Endothelial cell (in vitro differentiated cells): ENCODE data around the gene CCDC122. TPM values are rescaled to one million over a fixed set of nuclear protein-coding genes. Genes with fewer than 3 reads are reported as not detected.

Source experiments
- DNase-seq: peaks from one replicate; pipeline ENCODE4 v3.0.0; 2021; ENCODE audit warnings: low spot score
- H3K27ac Mint-ChIP-seq: one replicate; pipeline ENCODE4 v1.8.0; 2021; ENCODE audit warnings: mixed read lengths, inconsistent platforms; ENCODE audit not compliant: unreplicated experiment
- H3K27me3 Mint-ChIP-seq: one replicate; pipeline ENCODE4 v1.8.0; 2021; ENCODE audit warnings: mild to moderate bottlenecking, moderate library complexity, mixed read lengths, inconsistent platforms; ENCODE audit not compliant: unreplicated experiment
- H3K36me3 Mint-ChIP-seq: one replicate; pipeline ENCODE4 v1.8.0; 2021; ENCODE audit warnings: mild to moderate bottlenecking, low read depth, mixed read lengths, inconsistent platforms; ENCODE audit not compliant: unreplicated experiment
- H3K4me1 Mint-ChIP-seq: one replicate; pipeline ENCODE4 v1.8.0; 2021; ENCODE audit warnings: mild to moderate bottlenecking, mixed read lengths, inconsistent platforms; ENCODE audit not compliant: unreplicated experiment
- H3K4me3 Mint-ChIP-seq: one replicate; pipeline ENCODE4 v1.8.0; 2021; ENCODE audit warnings: mild to moderate bottlenecking, mixed read lengths, inconsistent platforms; ENCODE audit not compliant: unreplicated experiment
- H3K9me3 Mint-ChIP-seq: one replicate; pipeline ENCODE4 v1.8.0; 2021; ENCODE audit warnings: mixed read lengths, inconsistent platforms; ENCODE audit not compliant: unreplicated experiment
- long read RNA-seq: library from polyadenylated mRNA; unstranded; transcript quantifications from one replicate; pipeline ENCODE4 v2.0.0, GENCODE V29; 2020; ENCODE audit not compliant: unreplicated experiment
- total RNA-seq: library from RNA; stranded (reverse); fragmentation: NEBNext Ultra II Directional; extraction: Animal tissue kit (Norgen Biotek cat#: 25700); gene quantifications from one replicate; pipeline ENCODE4 v1.2.1, GENCODE V29; 2021; ENCODE audit not compliant: unreplicated experiment
- TF ChIP-seq, protein P1 (sequence below): fragments of 200-600 bp; sonication (generic); IDR thresholded peaks from one replicate; pipeline ENCODE4 v1.5.0; 2021; ENCODE audit warnings: antibody characterized with exemption; ENCODE audit not compliant: unreplicated experiment

CCDC122 gene
- 7.1 TPM for total RNA-seq
- long read RNA-seq, partial matches to known transcripts, result 0 of 2 reads
- long read RNA-seq, other reads (novel, unspliced or antisense), result 2 of 2 reads

DNA sequence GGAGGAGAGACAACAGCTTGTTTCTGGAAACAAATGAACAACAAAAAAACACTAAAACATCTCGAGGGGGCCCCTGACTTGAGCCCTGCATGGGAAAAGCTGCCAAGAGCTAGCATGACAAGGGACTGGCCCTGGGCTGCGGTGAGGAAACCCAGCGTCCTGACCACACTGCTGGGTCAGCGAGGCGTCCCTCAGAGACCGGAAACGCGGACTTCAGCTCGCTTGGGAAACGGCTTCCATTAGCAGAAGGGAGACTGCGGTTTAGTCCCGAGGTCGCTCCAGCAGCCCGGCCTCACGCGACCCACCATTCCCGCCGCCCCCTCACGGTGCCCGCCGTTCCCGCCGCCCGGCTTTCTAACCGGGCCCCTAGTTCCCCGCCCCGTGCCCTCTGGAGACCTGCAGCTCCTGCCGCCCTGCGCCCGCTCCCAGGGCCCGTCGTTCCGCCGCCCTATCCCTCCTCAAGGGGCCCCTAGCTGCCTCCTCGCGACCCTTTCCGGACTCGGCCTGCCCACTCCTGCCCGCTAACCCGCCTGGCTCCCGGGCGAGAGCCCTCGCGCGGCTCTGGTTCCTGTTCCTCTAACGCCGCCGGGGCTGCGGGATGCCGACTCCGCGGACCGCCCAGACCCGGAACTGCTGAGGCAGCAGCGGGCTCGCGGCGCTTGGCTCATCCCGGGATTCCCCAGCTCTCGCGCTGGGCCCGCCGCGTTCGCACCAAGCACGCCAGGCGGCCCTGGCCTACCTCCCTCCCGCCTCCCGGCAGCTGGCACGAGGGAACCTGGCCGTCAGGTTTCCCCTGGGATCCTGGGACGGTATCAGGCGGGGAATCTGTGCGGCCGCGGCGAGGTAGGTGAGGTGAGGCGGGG, at the start of gene CCDC122:
CCDC122 (minus strand) TSS at position 849 of the 863 bp plus-strand sequence. CDS start 10,364 bp downstream, outside the sequence.
- H3K4me1 Mint-ChIP-seq, result peaks cover 21% of the 10 kb centered on the region

GRCh38 chr13:43924549-43925245, 45.2 kb upstream of the CCDC122 start:
- Mint-ChIP-seq H3K9me3 (no peaks in the 10 kb centered on the region), H3K4me1 (no peaks in the 10 kb centered on the region), H3K36me3 (no peaks in the 10 kb centered on the region), H3K27ac (no peak overlapping the region), H3K4me3 (no peak overlapping the region), H3K27me3 (no peaks in the 10 kb centered on the region)
- TF ChIP-seq, protein P1, sequence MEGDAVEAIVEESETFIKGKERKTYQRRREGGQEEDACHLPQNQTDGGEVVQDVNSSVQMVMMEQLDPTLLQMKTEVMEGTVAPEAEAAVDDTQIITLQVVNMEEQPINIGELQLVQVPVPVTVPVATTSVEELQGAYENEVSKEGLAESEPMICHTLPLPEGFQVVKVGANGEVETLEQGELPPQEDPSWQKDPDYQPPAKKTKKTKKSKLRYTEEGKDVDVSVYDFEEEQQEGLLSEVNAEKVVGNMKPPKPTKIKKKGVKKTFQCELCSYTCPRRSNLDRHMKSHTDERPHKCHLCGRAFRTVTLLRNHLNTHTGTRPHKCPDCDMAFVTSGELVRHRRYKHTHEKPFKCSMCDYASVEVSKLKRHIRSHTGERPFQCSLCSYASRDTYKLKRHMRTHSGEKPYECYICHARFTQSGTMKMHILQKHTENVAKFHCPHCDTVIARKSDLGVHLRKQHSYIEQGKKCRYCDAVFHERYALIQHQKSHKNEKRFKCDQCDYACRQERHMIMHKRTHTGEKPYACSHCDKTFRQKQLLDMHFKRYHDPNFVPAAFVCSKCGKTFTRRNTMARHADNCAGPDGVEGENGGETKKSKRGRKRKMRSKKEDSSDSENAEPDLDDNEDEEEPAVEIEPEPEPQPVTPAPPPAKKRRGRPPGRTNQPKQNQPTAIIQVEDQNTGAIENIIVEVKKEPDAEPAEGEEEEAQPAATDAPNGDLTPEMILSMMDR, result no peak
- no peak for DNase-seq

More for the DNA sequence above, at the start of gene CCDC122:
- H3K36me3 Mint-ChIP-seq, result peaks cover 7% of the 10 kb centered on the region
- H3K27me3 Mint-ChIP-seq, result peaks cover 6% of the 10 kb centered on the region
- no peaks in the 10 kb centered on the region for H3K9me3 Mint-ChIP-seq
- TF ChIP-seq, protein P1, result no peak
- H3K27ac Mint-ChIP-seq, result peak within 1 kb of the TSS; percentile 92
- H3K4me3 Mint-ChIP-seq, result peak within 1 kb of the TSS; percentile 90
- DNase-seq, result peak; percentile 81

DNA sequence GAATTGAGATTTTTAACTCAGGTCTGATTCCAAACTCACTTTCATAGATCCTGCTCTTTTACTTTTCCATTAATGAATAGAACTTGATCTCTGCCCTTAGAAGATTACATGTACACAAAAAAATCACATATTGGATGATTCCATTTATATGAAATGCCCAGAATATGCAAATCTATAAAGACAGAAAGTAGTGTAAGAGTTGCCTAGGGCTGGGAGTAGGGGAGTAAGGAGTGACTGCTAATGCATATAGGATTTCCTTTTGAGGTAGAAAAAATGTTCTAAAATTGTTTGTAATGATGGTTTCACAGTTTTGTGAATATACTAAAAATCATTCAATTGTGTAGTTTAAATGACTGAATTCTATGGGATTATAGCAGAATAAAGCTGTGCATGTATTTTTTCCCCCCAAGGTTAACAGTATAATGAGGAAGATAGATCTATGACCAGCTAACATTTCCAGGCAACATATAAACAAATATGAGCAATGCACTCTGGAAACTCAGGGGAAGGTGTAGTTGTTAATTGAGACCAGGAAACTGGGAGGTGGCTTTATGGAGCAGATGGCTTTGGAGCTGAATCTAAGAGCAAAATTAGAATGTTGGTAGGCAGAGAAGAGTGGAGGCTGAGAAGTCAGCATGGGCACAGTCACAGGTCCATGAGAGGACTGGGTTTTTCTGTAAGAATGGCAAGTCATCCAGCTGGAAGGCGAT, 41.6 kb upstream of the CCDC122 start:
- no peak overlapping the region for H3K4me3 Mint-ChIP-seq
- no peaks in the 10 kb centered on the region for H3K36me3 Mint-ChIP-seq
- no peak for DNase-seq
- no peaks in the 10 kb centered on the region for H3K9me3 Mint-ChIP-seq
- H3K27ac Mint-ChIP-seq, result no peak overlapping the region
- H3K4me1 Mint-ChIP-seq, result no peaks in the 10 kb centered on the region
- TF ChIP-seq, protein P1, result no peak
- H3K27me3 Mint-ChIP-seq, result no peaks in the 10 kb centered on the region

- Mint-ChIP-seq H3K4me1 (no peaks in the 10 kb centered on the region), H3K9me3 (no peaks in the 10 kb centered on the region), H3K36me3 (no peaks in the 10 kb centered on the region), H3K4me3 (no peak overlapping the region), H3K27ac (no peak overlapping the region), H3K27me3 (no peaks in the 10 kb centered on the region)
- no peak for DNase-seq
- TF ChIP-seq, protein P1, result no peak
Measured at GRCh38 chr13:43918636-43919035, 39.1 kb upstream of the CCDC122 start.
